GM12878 (cell line): Measurements from ENCODE around the gene CHDH. TPM values are rescaled to one million over a fixed set of nuclear protein-coding genes. Genes with fewer than 3 reads are reported as not detected.

Experiments
- ATAC-seq: fragments of 200-7000 bp; cut with Tn5 transposase; 3 replicates; pipeline ENCODE4 v1.9.1; 2020; ENCODE audit warnings: mild to moderate bottlenecking, moderate library complexity
- BruUV-seq: library from RNA; stranded (reverse); fragments of 400-500 nt; replicated peaks from 2 replicates; lab custom pipeline; 2021; lab: Mats Ljungman, UMichigan
- CTCF ChIA-PET: fragments of 300-600 bp; sonication (Branson Sonifier 250); formaldehyde crosslinking; extraction: SDS; loops from one replicate; lab custom pipeline; 2021; ENCODE audit warnings: inconsistent platforms; lab: Yijun Ruan, JAX
- POLR2A ChIA-PET: fragments of 350-600 bp; formaldehyde crosslinking; extraction: SDS; loops from one replicate; lab custom pipeline; 2021; ENCODE audit warnings: inconsistent platforms; lab: Charles Lee
- RAD21 ChIA-PET: fragments of 300-600 bp; sonication (Branson Sonifier 250); formaldehyde crosslinking; loops from one replicate; lab custom pipeline; 2023; ENCODE audit warnings: antibody characterized with exemption; ENCODE audit not compliant: unreplicated experiment; lab: Charles Lee
- SMC1A ChIA-PET: fragments of 300-600 bp; sonication (Branson Sonifier 250); formaldehyde crosslinking; loops from one replicate; lab custom pipeline; 2023; ENCODE audit not compliant: unreplicated experiment, uncharacterized antibody; lab: Charles Lee
- DNase-seq: peaks from one replicate; pipeline ENCODE4 v3.0.0-alpha.2; 2011; ENCODE audit warnings: low read depth, low spot score
- FAIRE-seq: peaks from 3 replicates; lab custom pipeline; 2011; peaks lifted over from hg19 to GRCh38; lab: Jason Lieb, UNC
- H2AFZ ChIP-seq: 2 replicates; pipeline ENCODE4 v1.6.0; 2011; ENCODE audit warnings: low read depth, low read length, control low read depth; ENCODE audit not compliant: control insufficient read depth
- H3K27ac ChIP-seq: 2 replicates; pipeline ENCODE4 v1.5.1; 2011; ENCODE audit warnings: control low read depth; ENCODE audit not compliant: control insufficient read depth, insufficient read depth
- H3K27me3 ChIP-seq, 2 experiments: replicated peaks in 1 of 2; 2 replicates each; pipeline versions ENCODE4 v1.6.0 to v1.6.1; 2011; ENCODE audit warnings: low read length in 1 of 2; ENCODE audit not compliant: control insufficient read depth in 2 of 2, insufficient read depth in 2 of 2
- H3K36me3 ChIP-seq, 2 experiments: 2 replicates each; pipeline ENCODE4 v1.5.1; 2011; ENCODE audit warnings: low read length in 1 of 2; ENCODE audit not compliant: control insufficient read depth in 2 of 2, insufficient read depth in 2 of 2
- H3K4me1 ChIP-seq: 2 replicates; pipeline ENCODE4 v1.6.1; 2011; ENCODE audit warnings: mild to moderate bottlenecking, low read length, moderate library complexity, mixed read lengths; ENCODE audit not compliant: control insufficient read depth, insufficient read depth
- H3K4me2 ChIP-seq: 2 replicates; pipeline ENCODE4 v1.6.0; 2011; ENCODE audit warnings: control low read depth; ENCODE audit not compliant: control insufficient read depth, insufficient read depth
- H3K4me3 ChIP-seq: fragments of 200-600 bp; sonication (generic); 2 replicates; pipeline ENCODE4 v1.5.1; 2016
- H3K79me2 ChIP-seq: 2 replicates; pipeline ENCODE4 v1.6.0; 2011; ENCODE audit warnings: low read length; ENCODE audit not compliant: control insufficient read depth, insufficient read depth
- H3K9ac ChIP-seq: 2 replicates; pipeline ENCODE4 v1.8.0; 2011; ENCODE audit warnings: low read length, control low read depth, mixed read lengths; ENCODE audit not compliant: control insufficient read depth, insufficient read depth
- H3K9me3 ChIP-seq: replicated peaks from 3 replicates; pipeline ENCODE4 v1.5.1; 2011; ENCODE audit warnings: mild to moderate bottlenecking, low read length; ENCODE audit not compliant: control insufficient read depth, insufficient read depth
- H4K20me1 ChIP-seq: 2 replicates; pipeline ENCODE4 v1.6.0; 2011; ENCODE audit not compliant: control insufficient read depth, insufficient read depth
- ATF3 ChIP-seq: IDR thresholded peaks from 2 replicates; pipeline ENCODE4 v1.6.1; 2011; ENCODE audit warnings: low read depth, mild to moderate bottlenecking, low read length, moderate library complexity, borderline replicate concordance; ENCODE audit errors: extremely low read depth
- BACH1 ChIP-seq: fragments of 450-650 bp; IDR thresholded peaks from 2 replicates; pipeline ENCODE4 v1.6.1; 2017; ENCODE audit warnings: mild to moderate bottlenecking, borderline replicate concordance
- CUX1 ChIP-seq: IDR thresholded peaks from 2 replicates; pipeline ENCODE4 v1.6.1; 2012; ENCODE audit warnings: improper control_type of control experiment, low read depth, low read length; ENCODE audit not compliant: insufficient replicate concordance
- HCFC1 ChIP-seq: fragments of 150-350 bp; IDR thresholded peaks from 2 replicates; pipeline ENCODE4 v1.6.1; 2014; ENCODE audit warnings: low read length
- LARP7 ChIP-seq: fragments of 450-650 bp; IDR thresholded peaks from 2 replicates; pipeline ENCODE4 v1.6.1; 2017; ENCODE audit warnings: mild to moderate bottlenecking
- NR2C2 ChIP-seq: IDR thresholded peaks from 2 replicates; pipeline ENCODE4 v1.6.1; 2011; ENCODE audit warnings: borderline replicate concordance, low read depth; ENCODE audit not compliant: control insufficient read depth, insufficient read length
- SMARCA5 ChIP-seq: fragments of 450-650 bp; IDR thresholded peaks from 2 replicates; pipeline ENCODE4 v1.6.1; 2017; ENCODE audit warnings: mild to moderate bottlenecking
- SREBF2 ChIP-seq: IDR thresholded peaks from 2 replicates; pipeline ENCODE4 v1.6.1; 2012; ENCODE audit warnings: mild to moderate bottlenecking, low read length
- in situ Hi-C: fragments of 300-500 bp; cut with MboI; formaldehyde crosslinking; loops from 9 replicates; pipeline ENCODE4 v1.14.3; 2018; ENCODE audit warnings: mixed read lengths
- intact Hi-C: fragments of 100-400 bp; cut with micrococcal nuclease; formaldehyde crosslinking; loops from one replicate; pipeline ENCODE4 v1.14.2; 2022; ENCODE audit not compliant: unreplicated experiment
- polyA plus RNA-seq, 11 experiments: library from polyadenylated mRNA; depleted of rRNA in 4 of 11; unstranded in 6 of 11; stranded (reverse) in 5 of 11; fragments of >200 nt; fragmentation: Nextera tagmentation in 4 of 11; fragmentation: Illumina TruSeq in 1 of 11; extraction: Ambion mirVana in 4 of 11; extraction: Trizol in 1 of 11; gene quantifications; 1 replicate in 1 of 11; 2 replicates in 10 of 11; pipeline versions ENCODE4 v1.2.1 to v1.2.3, GENCODE V29; 2011 to 2016; ENCODE audit warnings: inconsistent platforms in 2 of 11, missing spikeins in 2 of 11, low read depth in 1 of 11
- total RNA-seq, 4 experiments: library from RNA; depleted of rRNA in 3 of 4; stranded (reverse); fragments of >200 nt in 3 of 4; fragmentation: Illumina TruSeq in 1 of 4; extraction: Trizol in 1 of 4; gene quantifications; 2 replicates each; pipeline versions ENCODE4 v1.2.1 to v1.2.3, GENCODE V29; 2013 to 2021

The CHDH gene
- total and polyA plus RNA-seq, 10 of the 15 experiments (the other 5 are each of a cell fraction or from before 2014, with no cell fraction given) = 0.95 to 8.3 (median 2.9) TPM

GRCh38 chr3:53887446-53887845, 41.2 kb upstream of the CHDH start:
- H3K9me3 ChIP-seq = no peaks in the 10 kb centered on the region

More at GRCh38 chr3:53887446-53887845, 41.2 kb upstream of the CHDH start:
- TF ChIP-seq BACH1 = no peak
- TF ChIP-seq HCFC1 = no peak
- TF ChIP-seq LARP7 = no peak
- no peak for TF ChIP-seq NR2C2
- TF ChIP-seq SMARCA5 = no peak
- TF ChIP-seq ATF3 = no peak
- no peak for TF ChIP-seq SREBF2
- no peak for TF ChIP-seq CUX1
- RAD21 ChIA-PET = no interaction called here
- no peak for ATAC-seq
- POLR2A ChIA-PET = interaction anchor here (0.8 to 1.7 kb wide), 3 partner anchors 9 to 46 kb away, joined by 3 to 5 read pairs (median 4); no protein-coding TSS in a partner anchor
- Histone ChIP-seq H3K27ac (peak overlapping the region; percentile 53), H3K4me1 (peaks cover 21% of the 10 kb centered on the region), H3K9ac (no peak overlapping the region), H3K4me2 (peak overlapping the region; percentile 73), H4K20me1 (no peaks in the 10 kb centered on the region), H3K36me3 (peaks cover 0 to 18% of the 10 kb centered on the region in 2 experiments; a peak in 2 of 4 replicates), H2AFZ (no peak overlapping the region), H3K79me2 (peaks cover 45% of the 10 kb centered on the region), H3K4me3 (peak overlapping the region; percentile 25; the same call in 1 of the 2 replicates), H3K27me3 (no peaks in the 10 kb centered on the region)
- BruUV-seq = no TSS peak
- SMC1A ChIA-PET = interaction anchor here (0.8 to 4.1 kb wide), 5 partner anchors 11 to 43 kb away, joined by 3 to 26 read pairs (median 5); partner anchors contain the start of genes CHDH and IL17RB
- DNase-seq = no peak
- intact Hi-C loops = no loop called here
- CTCF ChIA-PET = interaction anchor here (1.0 kb wide), 1 partner anchor 43 kb away, joined by 3 read pairs; no protein-coding TSS in a partner anchor
- FAIRE-seq = no peak
- in situ Hi-C loops = no loop called here
